Lung (tissue), 12 donors: ENCODE data around the gene CCDC102A. TPM values are rescaled to one million over a fixed set of nuclear protein-coding genes. Genes with fewer than 3 reads are reported as not detected.

Source experiments
- ATAC-seq: fragments of 200-7000 bp; cut with Tn5 transposase; one replicate; pipeline ENCODE4 v1.9.1; 2020; ENCODE audit warnings: moderate number of reproducible peaks; ENCODE audit not compliant: insufficient read depth, low FRiP score
- DNase-seq, 3 donors: peaks; one replicate each; pipeline ENCODE4 v3.0.0-alpha.2; 2013 to 2017
- H3K27ac ChIP-seq, 2 donors: one replicate each; pipeline ENCODE4 v1.5.1; 2013; ENCODE audit warnings: mild to moderate bottlenecking in 2 of 2, moderate library complexity in 2 of 2, control low read depth in 1 of 2, inconsistent platforms in 1 of 2, low read depth in 1 of 2, low read length in 1 of 2
- H3K27me3 ChIP-seq, 3 donors: one replicate each; pipeline ENCODE4 v1.5.1; 2013; ENCODE audit warnings: low read length in 2 of 3; ENCODE audit not compliant: control insufficient read depth in 3 of 3, insufficient read depth in 3 of 3
- H3K36me3 ChIP-seq, 4 donors: one replicate each; pipeline ENCODE4 v1.5.1; 2013; ENCODE audit warnings: low read length in 4 of 4, mild to moderate bottlenecking in 1 of 4, moderate library complexity in 1 of 4; ENCODE audit not compliant: control insufficient read depth in 4 of 4, insufficient read depth in 4 of 4
- H3K4me1 ChIP-seq, 5 donors: one replicate each; pipeline ENCODE4 v1.5.1; 2013; ENCODE audit warnings: low read length in 5 of 5, mild to moderate bottlenecking in 2 of 5, moderate library complexity in 1 of 5; ENCODE audit not compliant: control insufficient read depth in 5 of 5, insufficient read depth in 5 of 5
- H3K4me3 ChIP-seq: one replicate; pipeline ENCODE4 v1.5.1; 2013; ENCODE audit warnings: mild to moderate bottlenecking, control low read depth, moderate library complexity
- H3K9ac ChIP-seq, 2 donors: one replicate each; pipeline ENCODE4 v1.5.1; 2013; ENCODE audit warnings: low read length in 2 of 2, control low read depth in 1 of 2; ENCODE audit not compliant: insufficient read depth in 1 of 2
- H3K9me3 ChIP-seq, 4 donors: one replicate each; pipeline ENCODE4 v1.5.1; 2013; ENCODE audit warnings: low read length in 3 of 4, mild to moderate bottlenecking in 1 of 4, moderate library complexity in 1 of 4; ENCODE audit not compliant: control insufficient read depth in 4 of 4, insufficient read depth in 3 of 4
- WGBS, 2 donors: extraction: QIAGEN DNeasy Blood & Tissue Kit; methylation state at CpG; one replicate each; pipeline ENCODE4 v1.1.7; 2013; 5-methylcytosine and 5-hydroxymethylcytosine counted together
- polyA plus RNA-seq, 2 donors: library from polyadenylated mRNA; stranded (reverse); fragments of 200-250 nt; gene quantifications; one replicate each; pipeline ENCODE4 v1.2.1, GENCODE V29; 2013
- total RNA-seq, 2 donors: library from RNA; depleted of rRNA in 1 of 2; stranded (reverse); fragments of >200 nt in 1 of 2; gene quantifications; one replicate each; pipeline ENCODE4 v1.2.1, GENCODE V29; 2014 to 2021
- TF ChIP-seq, protein P1 (sequence below): IDR thresholded peaks from 2 replicates; pipeline ENCODE4 v1.5.1; 2012; ENCODE audit warnings: mild to moderate bottlenecking; ENCODE audit errors: control extremely low read depth, extremely low read depth
- donor health status: control.
- donor health status: control.
- donor health status: Bipolar disorder and iron deficiency.
- donor health status: healthy.
- donor health status: DM: yes; HTN: yes; CAD: no.

Gene CCDC102A
- total and polyA plus RNA-seq, 4 donors = 3.6 to 14.0 (median 6.9) TPM

- no peaks in the 10 kb centered on the region for H3K36me3 ChIP-seq
- ATAC-seq = no peak
These were observed 39.2 kb downstream of the CCDC102A start for GRCh38 chr16:57497121-57497520.

DNA sequence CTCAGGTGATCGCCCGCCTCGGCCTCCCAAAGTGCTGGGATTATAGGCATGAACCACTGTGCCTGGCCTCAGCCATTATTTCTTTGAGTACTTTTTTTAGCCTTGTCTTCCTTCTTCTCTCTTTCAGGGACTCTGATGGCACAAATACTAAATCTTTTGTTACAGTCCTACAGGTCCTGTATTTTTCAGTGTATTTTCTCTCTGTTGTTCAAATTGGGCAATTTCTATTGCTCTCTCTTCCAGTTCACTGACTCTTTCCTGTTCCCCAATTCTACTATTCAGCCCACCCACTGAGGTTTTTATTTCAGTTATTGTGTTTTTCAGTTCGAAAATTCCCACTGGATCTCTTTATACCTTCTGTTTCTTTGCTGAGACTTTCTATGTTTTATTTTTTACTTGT is 42.6 kb downstream of the CCDC102A start:
- no peak for DNase-seq
- Histone ChIP-seq H3K9me3 (no peaks in the 10 kb centered on the region), H3K36me3 (no peaks in the 10 kb centered on the region), H3K4me3 (no peak overlapping the region), H3K9ac (no peak overlapping the region), H3K4me1 (no peaks in the 10 kb centered on the region), H3K27ac (no peak overlapping the region), H3K27me3 (no peaks in the 10 kb centered on the region)
- TF ChIP-seq, protein P1, sequence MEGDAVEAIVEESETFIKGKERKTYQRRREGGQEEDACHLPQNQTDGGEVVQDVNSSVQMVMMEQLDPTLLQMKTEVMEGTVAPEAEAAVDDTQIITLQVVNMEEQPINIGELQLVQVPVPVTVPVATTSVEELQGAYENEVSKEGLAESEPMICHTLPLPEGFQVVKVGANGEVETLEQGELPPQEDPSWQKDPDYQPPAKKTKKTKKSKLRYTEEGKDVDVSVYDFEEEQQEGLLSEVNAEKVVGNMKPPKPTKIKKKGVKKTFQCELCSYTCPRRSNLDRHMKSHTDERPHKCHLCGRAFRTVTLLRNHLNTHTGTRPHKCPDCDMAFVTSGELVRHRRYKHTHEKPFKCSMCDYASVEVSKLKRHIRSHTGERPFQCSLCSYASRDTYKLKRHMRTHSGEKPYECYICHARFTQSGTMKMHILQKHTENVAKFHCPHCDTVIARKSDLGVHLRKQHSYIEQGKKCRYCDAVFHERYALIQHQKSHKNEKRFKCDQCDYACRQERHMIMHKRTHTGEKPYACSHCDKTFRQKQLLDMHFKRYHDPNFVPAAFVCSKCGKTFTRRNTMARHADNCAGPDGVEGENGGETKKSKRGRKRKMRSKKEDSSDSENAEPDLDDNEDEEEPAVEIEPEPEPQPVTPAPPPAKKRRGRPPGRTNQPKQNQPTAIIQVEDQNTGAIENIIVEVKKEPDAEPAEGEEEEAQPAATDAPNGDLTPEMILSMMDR = no peak
- ATAC-seq = no peak
- 95 to 97% methylated on average over 4 of the region's 4 CpGs for WGBS, 2 donors

More at GRCh38 chr16:57497121-57497520, 39.2 kb downstream of the CCDC102A start:
- Histone ChIP-seq H3K27ac (no peak overlapping the region), H3K9me3 (no peaks in the 10 kb centered on the region), H3K4me1 (peaks cover 0 to 12% (median 0%) of the 10 kb centered on the region in 5 donors), H3K9ac (no peak overlapping the region), H3K27me3 (no peaks in the 10 kb centered on the region), H3K4me3 (no peak overlapping the region)
- TF ChIP-seq, protein P1 = no peak
- no peak for DNase-seq
- WGBS, 2 donors = 84 to 89% methylated on average over 13 of the region's 13 CpGs

DNA sequence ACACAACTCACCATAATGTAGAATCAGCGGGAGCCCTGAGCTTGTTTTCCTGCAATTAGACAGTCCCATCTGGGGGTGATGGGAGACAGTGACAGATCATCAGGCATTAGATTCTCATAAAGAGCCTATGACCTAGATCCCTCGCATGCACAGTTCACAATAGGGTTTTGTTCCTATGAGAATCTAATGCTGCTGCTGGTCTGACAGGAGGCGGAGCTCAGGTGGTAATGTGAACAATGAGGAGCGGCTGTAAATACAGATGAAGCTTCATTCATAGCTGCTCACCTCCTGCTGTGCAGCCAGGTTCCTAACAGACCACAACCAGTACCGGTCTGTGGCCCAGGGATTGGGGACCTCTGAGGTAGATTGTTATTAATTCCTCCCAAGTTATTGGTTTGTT is 47.1 kb downstream of the CCDC102A start:
- no peak for DNase-seq
- WGBS, 2 donors = 94% methylated on average over 5 of the region's 5 CpGs

More for the DNA sequence above, 47.1 kb downstream of the CCDC102A start:
- H3K4me3 ChIP-seq = no peak overlapping the region
- no peaks in the 10 kb centered on the region for H3K36me3 ChIP-seq
- TF ChIP-seq, protein P1 = no peak
- H3K4me1 ChIP-seq = peaks cover 0 to 14% (median 5%) of the 10 kb centered on the region in 5 donors
- no peak for ATAC-seq
- no peak overlapping the region for H3K27ac ChIP-seq
- no peaks in the 10 kb centered on the region for H3K27me3 ChIP-seq
- no peak overlapping the region for H3K9ac ChIP-seq
- H3K9me3 ChIP-seq = no peaks in the 10 kb centered on the region
